ENCODE results near the gene USP35.

GRCh38 chr11:78200061-78200460 is 11.3 kb downstream of the USP35 start:
- TF ChIP-seq POLR2A (IDR thresholded peaks at IDR 0.05) (no peak), CTCF (IDR thresholded peaks at IDR 0.05) (no peak)
